Fibroblast of skin of scalp (primary cell): ENCODE measurements around the gene PIP4K2A.
"Not testable (repeated sequence)": the region's sequence is repeated elsewhere in the genome, so short reads cannot be mapped to it uniquely, and the experiment has no call there.

Experiments used
- DNase-seq: peaks from one replicate; pipeline ENCODE4 v3.0.0-alpha.2; 2013

The PIP4K2A gene

GRCh38 chr10:22551681-22552365, 162.6 kb downstream of the PIP4K2A start:
- DNase-seq: no peak

GRCh38 chr10:22550732-22551131, 163.6 kb downstream of the PIP4K2A start:
- DNase-seq: peak; percentile 36

GRCh38 chr10:22548344-22548743, 166.0 kb downstream of the PIP4K2A start:
- no peak for DNase-seq

GRCh38 chr10:22545643-22546042, 168.7 kb downstream of the PIP4K2A start:
- no peak for DNase-seq

- no peak for DNase-seq
Observed at GRCh38 chr10:22544325-22545068, 169.9 kb downstream of the PIP4K2A start.

- DNase-seq: no peak
Observed at GRCh38 chr10:22542773-22543172, 171.6 kb downstream of the PIP4K2A start.

GRCh38 chr10:22541900-22542299, 172.5 kb downstream of the PIP4K2A start:
- DNase-seq: no peak

GRCh38 chr10:22539579-22540298, 174.6 kb downstream of the PIP4K2A start:
- no peak for DNase-seq

GRCh38 chr10:22537810-22538209, 176.6 kb downstream of the PIP4K2A start:
- DNase-seq: no peak

- DNase-seq: no peak
Observed at GRCh38 chr10:22536620-22537019, 177.8 kb downstream of the PIP4K2A start.

GRCh38 chr10:22534849-22535604, 179.4 kb downstream of the PIP4K2A start:
- no peak for DNase-seq

- DNase-seq: no peak
Observed at GRCh38 chr10:22531441-22531840, 182.9 kb downstream of the PIP4K2A start.

- DNase-seq: no peak
Observed at GRCh38 chr10:22531008-22531407, 183.4 kb downstream of the PIP4K2A start.

GRCh38 chr10:22527520-22527919, 186.9 kb downstream of the PIP4K2A start:
- DNase-seq: no peak

GRCh38 chr10:22524333-22524732, 190.0 kb downstream of the PIP4K2A start:
- DNase-seq: not testable (repeated sequence)

GRCh38 chr10:22520645-22521044, 193.7 kb downstream of the PIP4K2A start:
- not testable (repeated sequence) for DNase-seq

GRCh38 chr10:22518167-22518724, 196.1 kb downstream of the PIP4K2A start:
- DNase-seq: no peak

GRCh38 chr10:22515009-22515408, 199.4 kb downstream of the PIP4K2A start:
- DNase-seq: no peak

- DNase-seq: not testable (repeated sequence)
Observed at GRCh38 chr10:22514414-22514758, 200.0 kb downstream of the PIP4K2A start.

GRCh38 chr10:22513483-22514413, 200.6 kb downstream of the PIP4K2A start:
- peak; percentile 10 for DNase-seq

- DNase-seq: not testable (repeated sequence)
Observed at GRCh38 chr10:22512015-22512414, 202.4 kb downstream of the PIP4K2A start.
